Breast epithelium (tissue), 3 donors: Measurements from ENCODE around the gene CPNE5.

Source experiments
- POLR2A ChIP-seq: fragments of 450-650 bp; IDR thresholded peaks from one replicate; pipeline ENCODE4 v1.6.1; 2016; ENCODE audit warnings: antibody characterized with exemption, mild to moderate bottlenecking, moderate library complexity
- POLR2AphosphoS5 ChIP-seq, 3 donors: sonication (generic); formaldehyde crosslinking; IDR thresholded peaks; one replicate each; pipeline ENCODE4 v1.6.1; 2017; ENCODE audit warnings: antibody characterized with exemption in 3 of 3
- TF ChIP-seq, protein P1 (sequence below), 3 donors: fragments of 450-650 bp; IDR thresholded peaks; one replicate each; pipeline ENCODE4 v1.5.1; 2016 to 2017; ENCODE audit warnings: antibody characterized with exemption in 3 of 3, mild to moderate bottlenecking in 3 of 3, moderate library complexity in 3 of 3

DNA sequence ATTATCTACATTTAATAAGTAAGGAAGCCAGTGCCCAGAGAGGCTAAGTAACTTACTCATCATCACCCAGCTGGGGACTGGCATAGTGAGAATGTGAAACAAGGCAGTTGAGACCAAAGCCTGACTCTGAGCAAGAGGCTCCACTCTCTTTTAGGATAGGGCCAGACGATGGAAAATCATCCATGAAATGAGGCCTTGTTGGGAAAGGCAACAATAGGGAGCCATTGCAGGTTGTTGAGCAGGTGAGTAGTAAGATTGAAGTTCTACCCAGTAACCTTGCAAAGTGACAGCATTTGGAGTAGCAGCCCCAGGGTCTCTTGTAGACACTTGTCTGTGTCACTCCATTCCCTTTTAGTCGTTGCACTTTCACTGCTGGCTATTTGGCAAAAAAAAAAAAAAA is 2.5 kb upstream of the CPNE5 start:
- TF ChIP-seq, protein P1, sequence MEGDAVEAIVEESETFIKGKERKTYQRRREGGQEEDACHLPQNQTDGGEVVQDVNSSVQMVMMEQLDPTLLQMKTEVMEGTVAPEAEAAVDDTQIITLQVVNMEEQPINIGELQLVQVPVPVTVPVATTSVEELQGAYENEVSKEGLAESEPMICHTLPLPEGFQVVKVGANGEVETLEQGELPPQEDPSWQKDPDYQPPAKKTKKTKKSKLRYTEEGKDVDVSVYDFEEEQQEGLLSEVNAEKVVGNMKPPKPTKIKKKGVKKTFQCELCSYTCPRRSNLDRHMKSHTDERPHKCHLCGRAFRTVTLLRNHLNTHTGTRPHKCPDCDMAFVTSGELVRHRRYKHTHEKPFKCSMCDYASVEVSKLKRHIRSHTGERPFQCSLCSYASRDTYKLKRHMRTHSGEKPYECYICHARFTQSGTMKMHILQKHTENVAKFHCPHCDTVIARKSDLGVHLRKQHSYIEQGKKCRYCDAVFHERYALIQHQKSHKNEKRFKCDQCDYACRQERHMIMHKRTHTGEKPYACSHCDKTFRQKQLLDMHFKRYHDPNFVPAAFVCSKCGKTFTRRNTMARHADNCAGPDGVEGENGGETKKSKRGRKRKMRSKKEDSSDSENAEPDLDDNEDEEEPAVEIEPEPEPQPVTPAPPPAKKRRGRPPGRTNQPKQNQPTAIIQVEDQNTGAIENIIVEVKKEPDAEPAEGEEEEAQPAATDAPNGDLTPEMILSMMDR (IDR thresholded peaks at IDR 0.05), result no peak
- no peak for TF ChIP-seq POLR2AphosphoS5 (IDR thresholded peaks at IDR 0.05)
- TF ChIP-seq POLR2A, result no peak
